Gastrocnemius medialis (tissue), 4 donors: ENCODE results near the gene EPHA5.

Experiments
- POLR2A ChIP-seq, 2 donors: fragments of 450-650 bp; IDR thresholded peaks; one replicate each; pipeline ENCODE4 v1.6.1; 2017; ENCODE audit warnings: antibody characterized with exemption in 2 of 2, mild to moderate bottlenecking in 2 of 2, moderate library complexity in 2 of 2
- TF ChIP-seq, protein P1 (sequence below), 5 experiments: fragments of 450-650 bp in 3 of 5; fragments of 200-600 bp in 2 of 5; sonication (generic) in 2 of 5; IDR thresholded peaks in 4 of 5; conservative IDR thresholded peaks in 1 of 5; 1 replicate in 4 of 5; 2 replicates in 1 of 5; pipeline ENCODE4 v1.5.1; 2016 to 2019; ENCODE audit warnings: antibody characterized with exemption in 5 of 5, mild to moderate bottlenecking in 3 of 5, moderate library complexity in 3 of 5

DNA sequence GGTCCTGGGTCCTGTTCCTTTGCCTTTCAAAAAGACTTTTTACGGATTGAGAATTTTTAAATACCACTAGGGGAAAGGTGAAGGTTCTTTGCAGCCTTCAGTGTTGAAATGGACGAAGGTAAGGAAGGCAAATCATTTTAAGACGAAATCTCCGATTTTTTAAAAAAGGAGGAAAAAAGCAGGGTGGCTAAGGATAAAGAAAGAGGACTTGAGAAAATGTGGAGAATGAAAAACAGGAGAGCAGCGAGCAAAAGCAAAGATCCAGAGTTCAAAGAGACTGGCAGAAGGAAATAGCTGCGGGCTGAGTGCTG lies 314 bp downstream of the EPHA5 start:
- TF ChIP-seq, protein P1, sequence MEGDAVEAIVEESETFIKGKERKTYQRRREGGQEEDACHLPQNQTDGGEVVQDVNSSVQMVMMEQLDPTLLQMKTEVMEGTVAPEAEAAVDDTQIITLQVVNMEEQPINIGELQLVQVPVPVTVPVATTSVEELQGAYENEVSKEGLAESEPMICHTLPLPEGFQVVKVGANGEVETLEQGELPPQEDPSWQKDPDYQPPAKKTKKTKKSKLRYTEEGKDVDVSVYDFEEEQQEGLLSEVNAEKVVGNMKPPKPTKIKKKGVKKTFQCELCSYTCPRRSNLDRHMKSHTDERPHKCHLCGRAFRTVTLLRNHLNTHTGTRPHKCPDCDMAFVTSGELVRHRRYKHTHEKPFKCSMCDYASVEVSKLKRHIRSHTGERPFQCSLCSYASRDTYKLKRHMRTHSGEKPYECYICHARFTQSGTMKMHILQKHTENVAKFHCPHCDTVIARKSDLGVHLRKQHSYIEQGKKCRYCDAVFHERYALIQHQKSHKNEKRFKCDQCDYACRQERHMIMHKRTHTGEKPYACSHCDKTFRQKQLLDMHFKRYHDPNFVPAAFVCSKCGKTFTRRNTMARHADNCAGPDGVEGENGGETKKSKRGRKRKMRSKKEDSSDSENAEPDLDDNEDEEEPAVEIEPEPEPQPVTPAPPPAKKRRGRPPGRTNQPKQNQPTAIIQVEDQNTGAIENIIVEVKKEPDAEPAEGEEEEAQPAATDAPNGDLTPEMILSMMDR (IDR thresholded peaks at IDR 0.05 in 4 of 5, conservative IDR thresholded peaks at IDR 0.05 in 1 of 5): no peak
- no peak for TF ChIP-seq POLR2A (IDR thresholded peaks at IDR 0.05)
